ENCODE measurements around the gene FHDC1. TPM values are rescaled to one million over a fixed set of nuclear protein-coding genes. Genes with fewer than 3 reads are reported as not detected.

Gene FHDC1
- total RNA-seq, 4 donors from 2014 or later: 0.96 to 2.0 (median 1.2) TPM

- DNase-seq (ENCODE audit: low spot score) (no peak), ATAC-seq (ENCODE audit: low FRiP score) (no peak)
- TF ChIP-seq, protein P1, sequence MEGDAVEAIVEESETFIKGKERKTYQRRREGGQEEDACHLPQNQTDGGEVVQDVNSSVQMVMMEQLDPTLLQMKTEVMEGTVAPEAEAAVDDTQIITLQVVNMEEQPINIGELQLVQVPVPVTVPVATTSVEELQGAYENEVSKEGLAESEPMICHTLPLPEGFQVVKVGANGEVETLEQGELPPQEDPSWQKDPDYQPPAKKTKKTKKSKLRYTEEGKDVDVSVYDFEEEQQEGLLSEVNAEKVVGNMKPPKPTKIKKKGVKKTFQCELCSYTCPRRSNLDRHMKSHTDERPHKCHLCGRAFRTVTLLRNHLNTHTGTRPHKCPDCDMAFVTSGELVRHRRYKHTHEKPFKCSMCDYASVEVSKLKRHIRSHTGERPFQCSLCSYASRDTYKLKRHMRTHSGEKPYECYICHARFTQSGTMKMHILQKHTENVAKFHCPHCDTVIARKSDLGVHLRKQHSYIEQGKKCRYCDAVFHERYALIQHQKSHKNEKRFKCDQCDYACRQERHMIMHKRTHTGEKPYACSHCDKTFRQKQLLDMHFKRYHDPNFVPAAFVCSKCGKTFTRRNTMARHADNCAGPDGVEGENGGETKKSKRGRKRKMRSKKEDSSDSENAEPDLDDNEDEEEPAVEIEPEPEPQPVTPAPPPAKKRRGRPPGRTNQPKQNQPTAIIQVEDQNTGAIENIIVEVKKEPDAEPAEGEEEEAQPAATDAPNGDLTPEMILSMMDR (IDR thresholded peaks at IDR 0.05): no peak
Measured at GRCh38 chr4:153014460-153014859, 78.3 kb downstream of the FHDC1 start.

GRCh38 chr4:153016592-153016991 lies 80.5 kb downstream of the FHDC1 start:
- TF ChIP-seq, protein P1 (IDR thresholded peaks at IDR 0.05): no peak
- ATAC-seq (ENCODE audit: low FRiP score): no peak
- no peak for DNase-seq (ENCODE audit: low spot score)

GRCh38 chr4:153018031-153018430 lies 81.9 kb downstream of the FHDC1 start:
- no peak for DNase-seq (ENCODE audit: low spot score)
- TF ChIP-seq, protein P1 (IDR thresholded peaks at IDR 0.05): no peak
- no peak for ATAC-seq (ENCODE audit: low FRiP score)

DNA sequence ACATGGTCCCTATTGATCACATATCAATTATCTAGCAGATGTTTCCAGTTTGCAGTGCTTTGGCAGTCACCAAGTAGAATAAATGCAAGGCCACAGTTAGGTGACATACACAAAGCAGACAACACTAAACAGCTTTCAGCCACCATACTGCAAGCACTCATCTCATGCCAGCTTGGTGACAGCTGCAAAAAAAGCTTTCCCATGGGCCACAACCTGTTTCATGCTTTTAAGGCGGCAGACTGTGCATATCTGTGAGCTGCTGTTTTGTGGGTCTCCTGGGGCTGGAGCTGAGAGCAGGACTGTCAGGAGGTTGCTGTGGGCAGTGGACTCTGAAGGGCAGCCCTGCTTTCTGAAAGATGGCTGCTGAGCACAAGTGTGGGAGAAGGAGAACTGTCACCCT lies 82.6 kb downstream of the FHDC1 start:
- ATAC-seq (ENCODE audit: low FRiP score) (no peak), DNase-seq (ENCODE audit: low spot score) (no peak)
- TF ChIP-seq, protein P1 (IDR thresholded peaks at IDR 0.05): no peak

GRCh38 chr4:153019906-153020305 lies 83.8 kb downstream of the FHDC1 start:
- TF ChIP-seq, protein P1 (IDR thresholded peaks at IDR 0.05): no peak
- ATAC-seq (ENCODE audit: low FRiP score) (no peak), DNase-seq (ENCODE audit: low spot score) (no peak)

- no peak for DNase-seq (ENCODE audit: low spot score)
- ATAC-seq (ENCODE audit: low FRiP score): no peak
- TF ChIP-seq, protein P1 (IDR thresholded peaks at IDR 0.05): no peak
Measured at GRCh38 chr4:153020457-153020856, 84.3 kb downstream of the FHDC1 start.

- TF ChIP-seq, protein P1 (IDR thresholded peaks at IDR 0.05): no peak
- DNase-seq (ENCODE audit: low spot score): no peak
- ATAC-seq (ENCODE audit: low FRiP score): no peak
Measured at GRCh38 chr4:153021276-153021675, 85.2 kb downstream of the FHDC1 start.

Measured in omental fat pad (tissue), 4 donors.